ENCODE measurements around the gene PDK2. TPM values are rescaled to one million over a fixed set of nuclear protein-coding genes. Genes with fewer than 3 reads are reported as not detected.

The PDK2 gene
- total RNA-seq, 4 donors from 2014 or later: 111 to 335 (median 124) TPM

- H3K36me3 ChIP-seq: peaks cover 0 to 9% of the 10 kb centered on the region in 2 donors
- H3K4me1 ChIP-seq: peaks cover 62 to 71% of the 10 kb centered on the region in 2 donors
- no peaks in the 10 kb centered on the region for H3K9me3 ChIP-seq
- ATAC-seq (peak; percentile 41 to 63), DNase-seq (peak; percentile 78 to 93)
- intact Hi-C loops (cut with DNase I; ENCODE audit: low total_unique reads) (no loop called here), in situ Hi-C loops (cut with MboI; ENCODE audit: low sequenced_read_pairs in 4 of 4) (no loop called here)
- H3K27ac ChIP-seq: peak overlapping the region; percentile 96 to 99 (median 98)
- H3K4me3 ChIP-seq: peak overlapping the region in 3 of 4 donors; percentile 25 to 38 (median 35)
- TF ChIP-seq CTCF (IDR thresholded peaks at IDR 0.05 in 4 of 5, conservative IDR thresholded peaks at IDR 0.05 in 1 of 5): no peak
- peak; percentile 50 to 65 for TF ChIP-seq POLR2A (IDR thresholded peaks at IDR 0.05)
- H3K27me3 ChIP-seq: no peaks in the 10 kb centered on the region
Observed at GRCh38 chr17:50102164-50102991, 7.2 kb downstream of the PDK2 start.

GRCh38 chr17:50103252-50103651, 8.1 kb downstream of the PDK2 start:
- Histone ChIP-seq H3K36me3 (peaks cover 0 to 16% of the 10 kb centered on the region in 2 donors), H3K4me1 (peaks cover 53 to 62% of the 10 kb centered on the region in 2 donors), H3K27me3 (no peaks in the 10 kb centered on the region), H3K27ac (peak overlapping the region; percentile 96 to 99 (median 98)), H3K4me3 (no peak overlapping the region), H3K9me3 (no peaks in the 10 kb centered on the region)
- ATAC-seq (no peak), DNase-seq (no peak)
- TF ChIP-seq CTCF (IDR thresholded peaks at IDR 0.05 in 4 of 5, conservative IDR thresholded peaks at IDR 0.05 in 1 of 5) (no peak), POLR2A (IDR thresholded peaks at IDR 0.05) (no peak)
- in situ Hi-C loops (cut with MboI; ENCODE audit: low sequenced_read_pairs in 4 of 4): no loop called here
- intact Hi-C loops (cut with DNase I; ENCODE audit: low total_unique reads): no loop called here

GRCh38 chr17:50103941-50104340, 8.8 kb downstream of the PDK2 start:
- no peak overlapping the region for H3K4me3 ChIP-seq
- H3K27me3 ChIP-seq: no peaks in the 10 kb centered on the region
- peaks cover 46 to 55% of the 10 kb centered on the region in 2 donors for H3K4me1 ChIP-seq
- TF ChIP-seq POLR2A (IDR thresholded peaks at IDR 0.05) (no peak), CTCF (IDR thresholded peaks at IDR 0.05 in 4 of 5, conservative IDR thresholded peaks at IDR 0.05 in 1 of 5) (no peak)
- peak overlapping the region; percentile 96 to 99 (median 98) for H3K27ac ChIP-seq
- ATAC-seq (no peak), DNase-seq (no peak)
- intact Hi-C loops (cut with DNase I; ENCODE audit: low total_unique reads) (no loop called here), in situ Hi-C loops (cut with MboI; ENCODE audit: low sequenced_read_pairs in 4 of 4) (no loop called here)
- H3K9me3 ChIP-seq: no peaks in the 10 kb centered on the region
- H3K36me3 ChIP-seq: peaks cover 0 to 23% of the 10 kb centered on the region in 2 donors

DNA sequence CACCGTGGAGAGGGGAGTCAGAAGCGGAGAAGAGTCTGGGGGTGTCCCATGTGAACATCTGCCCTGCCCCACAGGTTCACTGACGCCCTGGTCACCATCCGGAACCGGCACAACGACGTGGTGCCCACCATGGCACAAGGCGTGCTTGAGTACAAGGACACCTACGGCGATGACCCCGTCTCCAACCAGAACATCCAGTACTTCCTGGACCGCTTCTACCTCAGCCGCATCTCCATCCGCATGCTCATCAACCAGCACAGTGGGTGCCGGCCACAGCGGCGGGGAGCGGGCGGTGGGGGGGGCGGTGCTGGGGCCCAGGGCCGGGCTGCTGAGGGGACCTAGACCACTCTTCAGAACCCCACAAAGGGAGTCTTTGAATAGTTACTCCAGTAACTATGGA, 10.7 kb downstream of the PDK2 start:
- peak overlapping the region; percentile 96 to 99 (median 98) for H3K27ac ChIP-seq
- in situ Hi-C loops (cut with MboI; ENCODE audit: low sequenced_read_pairs in 4 of 4) (no loop called here), intact Hi-C loops (cut with DNase I; ENCODE audit: low total_unique reads) (no loop called here)
- H3K9me3 ChIP-seq: no peaks in the 10 kb centered on the region
- no peaks in the 10 kb centered on the region for H3K27me3 ChIP-seq
- ATAC-seq (no peak), DNase-seq (no peak)
- H3K36me3 ChIP-seq: peaks cover 0 to 36% of the 10 kb centered on the region in 2 donors
- TF ChIP-seq CTCF (IDR thresholded peaks at IDR 0.05 in 4 of 5, conservative IDR thresholded peaks at IDR 0.05 in 1 of 5) (no peak), POLR2A (IDR thresholded peaks at IDR 0.05) (no peak)
- H3K4me3 ChIP-seq: no peak overlapping the region
- H3K4me1 ChIP-seq: peaks cover 33 to 44% of the 10 kb centered on the region in 2 donors
